IgD-negative memory B cell (primary cell): ENCODE measurements around the gene CDC73. TPM values are rescaled to one million over a fixed set of nuclear protein-coding genes. Genes with fewer than 3 reads are reported as not detected.
A peak's percentile ranks its signal among the peaks of the same experiment; 100 is the strongest.
"Not testable (repeated sequence)": the region's sequence is repeated elsewhere in the genome, so short reads cannot be mapped to it uniquely, and the experiment has no call there.

Source experiments
- H3K27ac Mint-ChIP-seq, 3 donors: one replicate each; pipeline ENCODE4 v1.8.0; 2020 to 2022; ENCODE audit warnings: mild to moderate bottlenecking in 3 of 3, mixed read lengths in 3 of 3, moderate library complexity in 1 of 3
- H3K27me3 Mint-ChIP-seq: one replicate; pipeline ENCODE4 v1.8.0; 2021; ENCODE audit warnings: mixed read lengths
- H3K36me3 Mint-ChIP-seq: one replicate; pipeline ENCODE4 v1.8.0; 2020; ENCODE audit warnings: mild to moderate bottlenecking, mixed read lengths
- H3K4me1 Mint-ChIP-seq, 3 donors: one replicate each; pipeline ENCODE4 v1.8.0; 2020 to 2022; ENCODE audit warnings: mixed read lengths in 3 of 3, mild to moderate bottlenecking in 1 of 3
- H3K4me3 Mint-ChIP-seq, 4 donors: one replicate each; pipeline ENCODE4 v1.8.0; 2020 to 2022; ENCODE audit warnings: mild to moderate bottlenecking in 4 of 4, mixed read lengths in 4 of 4, moderate library complexity in 3 of 4
- H3K9me3 Mint-ChIP-seq, 3 donors: one replicate each; pipeline ENCODE4 v1.8.0; 2020 to 2021; ENCODE audit warnings: mixed read lengths in 3 of 3, mild to moderate bottlenecking in 1 of 3
- polyA plus RNA-seq: library from polyadenylated mRNA; unstranded; fragments of 300-500 nt; fragmentation: Illumina TruSeq; gene quantifications from one replicate; pipeline ENCODE4 v1.2.3, GENCODE V29; 2021

Gene CDC73
- polyA plus RNA-seq, 1 donor from 2014 or later: 37.7 TPM

DNA sequence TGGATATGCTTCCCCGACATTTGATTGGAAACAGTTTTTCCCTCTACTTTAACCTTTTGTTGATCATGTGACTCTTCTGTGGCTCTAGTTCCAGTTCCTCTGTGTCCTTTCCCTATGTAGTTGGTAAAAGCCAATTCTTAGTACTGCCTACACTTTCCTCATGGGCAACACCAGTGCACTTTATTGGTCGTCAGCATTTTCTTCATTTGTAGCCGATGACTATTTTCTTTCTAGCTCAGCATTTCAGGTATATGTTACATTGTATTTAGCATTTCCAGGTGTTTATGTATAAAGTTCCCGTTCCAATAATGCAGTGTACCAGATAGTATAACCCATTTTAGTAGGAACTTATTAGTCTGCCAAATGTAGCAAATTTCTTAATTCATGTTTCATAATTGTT, 92.2 kb downstream of the CDC73 start:
- no peaks in the 10 kb centered on the region for H3K27me3 Mint-ChIP-seq
- no peak overlapping the region for H3K4me3 Mint-ChIP-seq
- no peak overlapping the region for H3K27ac Mint-ChIP-seq

DNA sequence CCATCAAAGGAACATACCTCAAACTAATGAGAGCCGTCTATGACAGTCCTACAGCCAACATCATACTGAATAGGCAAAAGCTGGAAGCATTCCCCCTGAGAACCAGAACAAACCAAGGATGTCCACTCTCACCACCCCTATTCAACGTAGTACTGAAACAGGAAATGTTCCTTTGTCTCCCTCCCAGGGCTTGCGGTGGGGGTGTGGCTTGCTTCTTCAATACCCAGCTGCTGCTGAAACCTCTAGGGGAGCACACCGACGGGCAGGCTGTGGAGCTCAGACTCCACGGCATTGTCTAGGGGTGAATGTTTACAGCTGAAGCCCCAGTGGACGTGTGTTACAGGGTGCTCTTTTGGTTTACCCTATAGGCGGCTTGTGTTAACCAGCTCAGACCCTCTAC, 95.1 kb downstream of the CDC73 start:
- no peaks in the 10 kb centered on the region for H3K9me3 Mint-ChIP-seq
- peaks cover 2 to 8% (median 8%) of the 10 kb centered on the region in 3 donors for H3K4me1 Mint-ChIP-seq
- H3K27ac Mint-ChIP-seq: peak overlapping the region in 1 of 3 donors; percentile 55
- H3K36me3 Mint-ChIP-seq: peaks cover 33% of the 10 kb centered on the region
- no peaks in the 10 kb centered on the region for H3K27me3 Mint-ChIP-seq
- H3K4me3 Mint-ChIP-seq: no peak overlapping the region

More for the DNA sequence above, 92.2 kb downstream of the CDC73 start:
- H3K9me3 Mint-ChIP-seq: no peaks in the 10 kb centered on the region
- peaks cover 9 to 13% (median 12%) of the 10 kb centered on the region in 3 donors for H3K4me1 Mint-ChIP-seq
- peaks cover 32% of the 10 kb centered on the region for H3K36me3 Mint-ChIP-seq

DNA sequence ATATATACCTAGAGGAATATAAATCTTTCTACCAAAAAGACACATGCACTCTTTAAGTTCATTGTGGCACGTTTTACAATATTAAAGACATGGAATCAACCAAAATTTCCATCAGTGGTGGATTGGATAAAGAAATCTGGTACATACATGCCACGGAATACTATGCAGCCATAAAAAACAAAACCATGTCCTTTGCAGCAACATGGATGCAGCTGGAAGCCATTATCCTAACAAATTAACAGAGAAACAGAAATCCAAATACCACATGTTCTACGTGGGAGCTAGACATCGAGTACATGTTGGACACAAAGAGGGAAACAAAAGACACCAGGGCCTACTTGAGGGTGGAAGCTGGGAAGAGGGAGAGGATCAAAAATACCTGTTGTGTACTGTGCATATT, 97.6 kb downstream of the CDC73 start:
- H3K36me3 Mint-ChIP-seq: peaks cover 24% of the 10 kb centered on the region
- H3K27me3 Mint-ChIP-seq: no peaks in the 10 kb centered on the region
- no peak overlapping the region for H3K27ac Mint-ChIP-seq
- H3K4me3 Mint-ChIP-seq: peak overlapping the region in 1 of 4 donors; percentile 7
- H3K4me1 Mint-ChIP-seq: peaks cover 5 to 8% (median 8%) of the 10 kb centered on the region in 3 donors
- no peaks in the 10 kb centered on the region for H3K9me3 Mint-ChIP-seq

DNA sequence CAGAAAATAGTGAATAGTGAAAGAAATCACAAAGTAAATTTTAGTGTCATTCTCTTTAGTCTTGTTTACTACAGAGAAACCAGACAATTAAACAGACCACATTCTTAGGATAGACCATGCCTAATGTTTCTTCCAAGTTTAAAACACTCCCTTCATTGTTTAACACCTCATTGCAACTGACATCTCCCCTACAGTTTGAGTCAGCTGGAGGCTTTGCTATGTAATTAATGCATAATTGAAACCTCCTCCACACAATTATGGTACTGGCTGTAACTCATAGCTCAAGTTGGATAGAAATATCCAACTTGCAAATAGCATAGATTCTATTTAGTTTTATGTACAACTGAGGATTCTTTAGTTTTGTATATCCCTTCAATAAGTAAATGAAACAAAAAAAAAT, 99.8 kb downstream of the CDC73 start:
- no peaks in the 10 kb centered on the region for H3K27me3 Mint-ChIP-seq

DNA sequence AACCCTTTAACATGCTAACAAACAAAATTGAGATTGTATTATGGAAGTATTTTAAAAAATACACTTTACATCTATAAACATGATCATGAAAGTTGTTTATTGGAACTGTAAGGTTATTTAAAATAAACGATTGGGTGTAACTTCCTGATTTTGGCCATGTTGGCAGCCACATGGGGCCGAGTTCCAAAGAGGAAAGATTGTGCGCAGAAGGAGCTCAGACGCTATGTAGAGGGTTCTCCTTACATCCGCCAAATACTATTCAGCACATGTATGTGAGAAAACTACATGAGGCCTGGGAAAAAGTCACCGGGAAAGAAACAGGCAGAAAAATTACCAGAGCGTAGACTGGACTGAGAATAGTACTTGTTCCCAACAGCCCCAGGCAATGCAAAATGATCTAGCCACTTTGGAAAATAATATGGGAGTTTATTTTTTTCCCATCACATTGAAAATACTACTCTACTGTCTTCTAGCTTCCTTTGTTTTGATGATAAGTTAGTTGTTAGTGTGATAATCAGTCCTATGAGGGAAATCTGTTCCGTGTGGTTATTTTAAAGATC, 100.3 kb downstream of the CDC73 start:
- no peak overlapping the region for H3K4me3 Mint-ChIP-seq
- H3K27ac Mint-ChIP-seq: no peak overlapping the region
- peaks cover 8 to 12% (median 9%) of the 10 kb centered on the region in 3 donors for H3K4me1 Mint-ChIP-seq
- H3K27me3 Mint-ChIP-seq: no peaks in the 10 kb centered on the region
- H3K36me3 Mint-ChIP-seq: peaks cover 22% of the 10 kb centered on the region
- H3K9me3 Mint-ChIP-seq: peaks cover 0 to 1% (median 0%) of the 10 kb centered on the region in 3 donors

More for the DNA sequence above, 99.8 kb downstream of the CDC73 start:
- Mint-ChIP-seq H3K36me3 (peaks cover 22% of the 10 kb centered on the region), H3K4me3 (no peak overlapping the region), H3K4me1 (peaks cover 7 to 12% (median 9%) of the 10 kb centered on the region in 3 donors), H3K9me3 (peaks cover 0 to 1% (median 0%) of the 10 kb centered on the region in 3 donors), H3K27ac (no peak overlapping the region)

DNA sequence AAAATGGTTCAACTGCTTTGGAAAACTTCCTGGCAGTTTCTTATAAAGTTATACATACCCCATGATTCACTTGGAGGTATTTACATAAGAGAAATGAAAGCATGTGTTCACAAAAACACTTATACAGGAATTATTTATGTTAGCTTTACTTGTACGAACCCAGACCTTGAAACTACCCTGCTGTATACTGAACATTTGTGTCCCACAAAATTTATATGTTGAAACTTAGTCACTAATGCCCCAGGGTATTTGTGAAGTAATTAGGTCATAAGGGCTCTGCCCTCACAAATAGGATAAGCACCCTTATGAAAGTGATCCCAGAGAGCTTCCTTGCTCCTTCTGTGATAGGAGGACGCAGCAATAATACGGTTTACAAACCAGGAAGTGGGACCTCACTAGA, 107.3 kb downstream of the CDC73 start:
- H3K27me3 Mint-ChIP-seq: no peaks in the 10 kb centered on the region
- peaks cover 0 to 1% (median 0%) of the 10 kb centered on the region in 3 donors for H3K9me3 Mint-ChIP-seq
- peaks cover 14% of the 10 kb centered on the region for H3K36me3 Mint-ChIP-seq
- H3K27ac Mint-ChIP-seq: no peak overlapping the region
- peaks cover 4 to 5% (median 4%) of the 10 kb centered on the region in 3 donors for H3K4me1 Mint-ChIP-seq
- no peak overlapping the region for H3K4me3 Mint-ChIP-seq

DNA sequence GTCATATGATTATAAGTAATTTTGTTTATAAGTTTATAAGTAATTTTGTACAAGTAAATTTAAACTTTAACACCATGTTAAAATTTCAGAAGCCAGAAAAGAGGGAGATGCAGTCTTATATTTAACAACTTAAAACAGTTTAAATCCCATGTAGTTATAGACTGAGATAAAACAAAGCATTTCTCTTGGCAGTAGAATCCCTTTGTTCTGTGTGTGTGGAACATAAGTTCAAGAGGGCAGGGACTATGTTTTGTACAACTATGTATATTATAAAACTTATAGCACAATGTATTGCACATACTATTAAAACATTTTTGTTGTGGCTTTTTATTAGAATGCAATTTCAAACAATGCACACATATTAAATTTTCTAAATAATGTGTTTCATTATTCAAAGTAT, 109.3 kb downstream of the CDC73 start:
- H3K27ac Mint-ChIP-seq, H3K4me3 Mint-ChIP-seq, H3K27me3 Mint-ChIP-seq, H3K4me1 Mint-ChIP-seq, H3K9me3 Mint-ChIP-seq: not testable (repeated sequence)
- peaks cover 16% of the 10 kb centered on the region for H3K36me3 Mint-ChIP-seq

DNA sequence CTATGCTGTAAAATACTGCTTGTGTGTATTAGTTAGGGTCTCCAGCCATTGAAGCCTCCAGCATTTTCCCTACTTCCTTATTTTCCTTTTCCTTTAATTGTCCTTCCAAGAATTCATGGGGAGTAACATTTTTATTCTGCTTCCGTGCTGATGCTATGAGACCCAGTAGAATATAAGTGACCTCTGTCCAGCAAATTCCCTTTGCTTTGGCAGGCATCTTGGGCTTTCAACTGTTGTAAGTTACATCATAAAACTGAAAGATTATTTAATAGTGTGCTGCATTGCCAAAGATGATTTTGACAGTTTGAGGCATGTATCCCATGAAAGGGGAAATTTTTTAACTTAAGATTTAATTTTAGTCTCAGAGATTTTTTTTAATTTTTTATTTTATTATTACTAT, 112.7 kb downstream of the CDC73 start:
- Mint-ChIP-seq H3K27me3 (no peaks in the 10 kb centered on the region), H3K4me1 (peaks cover 0 to 3% (median 3%) of the 10 kb centered on the region in 3 donors), H3K9me3 (no peaks in the 10 kb centered on the region), H3K27ac (no peak overlapping the region), H3K4me3 (no peak overlapping the region), H3K36me3 (peaks cover 22% of the 10 kb centered on the region)

DNA sequence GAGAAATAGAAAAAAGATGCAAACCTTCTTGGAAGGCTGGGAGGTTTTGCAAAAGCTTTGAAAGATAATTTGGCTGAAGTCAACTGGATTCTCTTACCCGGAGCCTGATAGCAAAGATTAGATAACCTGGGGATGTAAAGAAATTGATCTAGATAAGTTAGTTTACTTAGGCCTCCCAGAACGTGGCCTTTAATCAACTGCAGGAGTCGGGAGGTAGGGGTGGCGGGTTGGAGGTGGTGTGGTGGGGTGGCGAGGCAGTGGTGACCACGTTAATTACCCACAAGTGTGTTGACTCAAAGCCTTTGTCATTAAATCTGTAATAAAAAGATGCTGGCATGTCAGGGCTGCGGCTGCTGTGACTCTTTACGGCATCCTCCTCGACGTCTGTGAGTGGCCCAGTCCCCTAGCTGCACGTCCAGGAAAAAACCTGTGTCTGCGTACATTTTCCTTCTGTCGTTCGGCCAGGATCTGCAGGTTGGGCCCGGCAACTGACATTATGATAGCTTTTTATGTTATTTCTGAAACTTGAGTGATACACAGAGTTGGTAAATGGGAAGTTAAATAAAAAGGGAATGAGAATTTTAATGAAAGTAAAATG, 115.6 kb downstream of the CDC73 start:
- Mint-ChIP-seq H3K27ac (no peak overlapping the region), H3K4me3 (no peak overlapping the region), H3K4me1 (peaks cover 2 to 13% (median 6%) of the 10 kb centered on the region in 3 donors), H3K9me3 (no peaks in the 10 kb centered on the region), H3K27me3 (no peaks in the 10 kb centered on the region), H3K36me3 (peaks cover 24% of the 10 kb centered on the region)

DNA sequence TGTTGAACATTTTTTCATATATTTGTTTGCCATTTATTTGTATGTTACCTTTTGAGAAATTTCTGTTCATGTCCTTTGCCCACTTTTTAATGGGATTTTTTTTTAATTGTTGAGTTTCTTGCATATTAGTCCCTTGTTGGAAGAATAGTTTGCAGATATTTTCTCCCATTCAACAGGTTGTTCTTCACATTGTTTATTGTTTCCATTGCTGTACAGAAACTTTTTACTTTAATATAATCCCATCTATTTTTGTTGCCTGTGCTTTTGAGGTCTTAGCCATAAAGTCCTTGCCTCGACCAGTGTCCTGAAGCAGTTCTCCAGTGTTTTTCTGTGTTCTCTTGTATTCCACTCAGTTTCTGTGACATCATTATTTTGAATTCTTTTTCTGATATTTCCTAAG, 118.8 kb downstream of the CDC73 start:
- Mint-ChIP-seq H3K4me3 (no peak overlapping the region), H3K4me1 (peaks cover 1 to 13% (median 6%) of the 10 kb centered on the region in 3 donors), H3K27me3 (no peaks in the 10 kb centered on the region), H3K36me3 (peaks cover 23% of the 10 kb centered on the region), H3K9me3 (no peaks in the 10 kb centered on the region), H3K27ac (no peak overlapping the region)

DNA sequence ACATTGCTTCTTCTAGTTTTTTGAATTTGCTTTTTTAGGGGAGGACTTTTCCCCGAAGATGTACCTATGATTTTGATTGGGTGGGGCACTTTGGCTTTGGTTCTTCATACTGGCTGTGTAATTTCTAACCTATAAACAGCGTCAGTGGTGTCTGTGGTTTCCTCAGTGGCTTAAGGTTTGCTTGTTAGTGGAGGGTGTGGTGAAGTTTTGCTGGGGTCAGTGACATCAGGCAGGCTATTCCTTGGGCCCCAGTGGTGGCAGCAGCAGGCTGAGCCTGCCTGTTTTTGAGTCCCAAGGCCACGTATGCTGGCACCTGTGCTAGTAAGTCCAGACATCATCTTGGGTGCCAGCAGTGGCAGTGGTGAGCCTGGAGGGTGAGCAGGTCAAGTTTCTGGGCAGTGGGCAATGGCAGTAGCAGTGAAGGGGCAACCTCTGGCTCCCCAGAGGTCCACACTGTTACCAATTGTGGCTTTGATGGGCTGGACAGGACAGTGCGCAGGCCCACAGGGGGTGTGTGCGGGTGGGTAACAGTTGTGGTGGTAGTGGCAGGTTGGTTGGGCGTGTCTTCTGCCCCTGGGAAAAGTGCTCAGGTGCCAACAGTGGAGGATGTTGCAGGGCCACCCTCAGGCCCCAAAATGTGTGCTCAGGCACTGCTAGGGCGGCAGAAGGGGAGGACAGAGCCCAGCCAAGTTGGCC, 119.4 kb downstream of the CDC73 start:
- H3K9me3 Mint-ChIP-seq: no peaks in the 10 kb centered on the region
- peak overlapping the region in 1 of 4 donors; percentile 44 for H3K4me3 Mint-ChIP-seq
- H3K27me3 Mint-ChIP-seq: no peaks in the 10 kb centered on the region
- peaks cover 25% of the 10 kb centered on the region for H3K36me3 Mint-ChIP-seq
- peaks cover 1 to 13% (median 6%) of the 10 kb centered on the region in 3 donors for H3K4me1 Mint-ChIP-seq
- peak overlapping the region in 1 of 3 donors; percentile 78 for H3K27ac Mint-ChIP-seq

DNA sequence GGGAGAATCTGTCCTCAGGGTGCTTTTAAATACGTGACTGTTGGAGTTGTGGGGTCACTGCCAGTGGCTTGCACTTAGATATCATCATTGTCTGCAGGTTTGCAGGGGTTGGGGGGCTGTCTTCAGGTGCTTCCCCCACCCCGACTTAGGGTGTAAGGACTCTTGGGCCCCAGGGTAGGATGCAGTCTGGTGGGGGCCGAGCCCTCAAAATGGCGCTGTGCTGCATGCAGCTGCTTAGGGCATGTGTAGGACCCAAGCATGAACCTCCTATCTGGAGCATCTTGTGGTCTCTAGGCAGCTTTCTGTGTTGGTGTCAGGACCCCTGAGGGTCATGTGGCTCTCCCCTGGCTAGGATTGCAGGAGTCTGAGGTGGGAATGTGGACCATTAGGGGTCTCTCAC, 120.2 kb downstream of the CDC73 start:
- Mint-ChIP-seq H3K27ac (peak overlapping the region in 1 of 3 donors; percentile 78), H3K9me3 (no peaks in the 10 kb centered on the region), H3K27me3 (no peaks in the 10 kb centered on the region), H3K4me3 (no peak overlapping the region), H3K36me3 (peaks cover 28% of the 10 kb centered on the region), H3K4me1 (peaks cover 1 to 13% (median 6%) of the 10 kb centered on the region in 3 donors)

DNA sequence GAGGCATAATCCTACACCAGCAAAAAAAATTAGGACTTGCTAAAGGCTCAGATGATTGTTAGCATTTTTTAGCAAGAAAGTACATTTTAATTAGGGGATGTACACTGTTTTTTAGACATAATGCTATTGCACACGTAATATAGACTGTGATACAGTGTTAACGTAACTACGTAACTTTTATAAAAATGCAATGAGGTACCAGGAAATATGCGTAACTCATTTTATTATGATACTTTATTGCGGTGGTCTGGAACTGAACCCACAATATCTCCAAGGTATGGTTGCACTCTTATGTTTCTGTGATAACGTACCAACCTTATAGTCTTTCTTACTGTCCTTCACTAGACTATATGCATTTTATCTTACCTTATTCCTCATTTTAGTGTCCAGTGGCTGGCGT, 127.4 kb downstream of the CDC73 start:
- Mint-ChIP-seq H3K27ac (no peak overlapping the region), H3K27me3 (no peaks in the 10 kb centered on the region), H3K4me1 (peaks cover 0 to 1% (median 0%) of the 10 kb centered on the region in 3 donors), H3K36me3 (peaks cover 33% of the 10 kb centered on the region), H3K4me3 (no peak overlapping the region), H3K9me3 (peaks cover 0 to 10% (median 0%) of the 10 kb centered on the region in 3 donors)

DNA sequence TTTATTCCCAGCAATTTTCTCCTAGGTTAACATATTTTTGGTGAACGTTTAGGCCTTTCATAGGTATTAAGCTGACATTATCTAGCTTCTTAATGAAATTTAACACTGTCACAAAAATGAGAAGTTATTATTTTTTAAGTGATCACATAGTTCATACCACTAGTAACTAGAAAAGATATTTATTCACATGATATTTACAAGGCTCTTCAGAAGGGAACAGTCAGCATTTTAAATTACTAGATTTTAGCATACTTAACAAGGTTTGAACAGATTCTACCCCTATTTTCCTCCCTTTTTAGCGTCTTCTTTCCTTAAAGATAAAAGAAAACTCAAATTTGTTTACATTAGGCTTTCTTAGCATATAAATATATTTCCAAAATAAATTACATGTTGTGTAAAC, 130.1 kb downstream of the CDC73 start:
- Mint-ChIP-seq H3K4me1 (no peaks in the 10 kb centered on the region), H3K36me3 (peaks cover 19% of the 10 kb centered on the region), H3K27me3 (no peaks in the 10 kb centered on the region), H3K27ac (no peak overlapping the region), H3K9me3 (peaks cover 0 to 10% (median 0%) of the 10 kb centered on the region in 3 donors), H3K4me3 (no peak overlapping the region)

DNA sequence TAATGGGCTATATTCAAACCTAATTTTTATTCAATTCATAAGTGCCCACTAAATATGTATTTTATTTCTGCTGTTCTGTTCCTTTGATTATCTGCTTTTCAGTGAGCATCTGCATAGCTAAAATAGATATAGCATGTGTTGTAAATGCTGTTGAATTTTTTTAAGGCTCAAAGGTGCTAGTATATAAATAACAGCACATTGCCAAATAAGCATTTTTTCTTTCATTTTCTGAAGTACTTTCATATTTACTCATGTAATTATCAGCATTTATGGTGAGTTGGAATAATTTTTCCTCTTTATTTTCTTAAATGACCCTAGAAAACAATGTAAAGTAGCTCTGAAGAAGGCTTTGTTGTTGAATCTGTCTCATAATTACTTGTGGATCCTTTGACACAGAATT, 134.2 kb downstream of the CDC73 start:
- Mint-ChIP-seq H3K4me1 (no peaks in the 10 kb centered on the region), H3K27ac (no peak overlapping the region), H3K36me3 (peaks cover 8% of the 10 kb centered on the region), H3K4me3 (no peak overlapping the region), H3K9me3 (no peaks in the 10 kb centered on the region), H3K27me3 (no peaks in the 10 kb centered on the region)
